ACC112 (cell line): Measurements from ENCODE around the gene CNTN4.

ENCODE experiments used
- H2AFZ ChIP-seq: fragments of 200-600 bp; sonication (generic); one replicate; pipeline ENCODE4 v1.6.0; 2017; ENCODE audit warnings: antibody characterized with exemption, low read length; ENCODE audit not compliant: unreplicated experiment
- H3K27ac ChIP-seq: fragments of 200-600 bp; sonication (generic); 2 replicates; pipeline ENCODE4 v1.5.1; 2014; ENCODE audit warnings: low read depth, mild to moderate bottlenecking, antibody characterized with exemption, low read length, moderate library complexity
- H3K27me3 ChIP-seq: fragments of 200-600 bp; sonication (generic); 2 replicates; pipeline ENCODE4 v1.6.1; 2014; ENCODE audit warnings: mild to moderate bottlenecking, antibody characterized with exemption, low read length, moderate library complexity, mixed read lengths; ENCODE audit not compliant: insufficient read depth
- H3K36me3 ChIP-seq: fragments of 200-600 bp; sonication (generic); 2 replicates; pipeline ENCODE4 v1.6.1; 2016; ENCODE audit warnings: mild to moderate bottlenecking, antibody characterized with exemption, low read length, moderate library complexity, mixed read lengths; ENCODE audit not compliant: insufficient read depth
- H3K4me1 ChIP-seq: fragments of 200-600 bp; sonication (generic); one replicate; pipeline ENCODE4 v1.6.1; 2016; ENCODE audit warnings: low read length, mixed read lengths; ENCODE audit not compliant: insufficient read depth, unreplicated experiment, control insufficient read depth
- H3K4me3 ChIP-seq: fragments of 200-600 bp; sonication (generic); 2 replicates; pipeline ENCODE4 v1.5.1; 2014; ENCODE audit warnings: mild to moderate bottlenecking, low read depth, low read length
- H3K79me2 ChIP-seq: fragments of 200-600 bp; sonication (generic); one replicate; pipeline ENCODE4 v1.6.0; 2016; ENCODE audit warnings: low read length; ENCODE audit not compliant: control insufficient read depth, unreplicated experiment, insufficient read depth

The CNTN4 gene

GRCh38 chr3:2869905-2870304 lies 771.2 kb downstream of the CNTN4 start:
- Histone ChIP-seq H3K27me3 (no peaks in the 10 kb centered on the region), H3K4me3 (no peak overlapping the region), H3K36me3 (no peaks in the 10 kb centered on the region), H3K79me2 (no peaks in the 10 kb centered on the region), H3K4me1 (no peaks in the 10 kb centered on the region), H3K27ac (no peak overlapping the region), H2AFZ (no peak overlapping the region)

- H3K27ac ChIP-seq: no peak overlapping the region
- no peaks in the 10 kb centered on the region for H3K79me2 ChIP-seq
- H3K4me3 ChIP-seq: no peak overlapping the region
- no peaks in the 10 kb centered on the region for H3K27me3 ChIP-seq
- H3K36me3 ChIP-seq: no peaks in the 10 kb centered on the region
- H2AFZ ChIP-seq: no peak overlapping the region
- no peaks in the 10 kb centered on the region for H3K4me1 ChIP-seq
These were observed 772.2 kb downstream of the CNTN4 start for GRCh38 chr3:2870724-2871333.

DNA sequence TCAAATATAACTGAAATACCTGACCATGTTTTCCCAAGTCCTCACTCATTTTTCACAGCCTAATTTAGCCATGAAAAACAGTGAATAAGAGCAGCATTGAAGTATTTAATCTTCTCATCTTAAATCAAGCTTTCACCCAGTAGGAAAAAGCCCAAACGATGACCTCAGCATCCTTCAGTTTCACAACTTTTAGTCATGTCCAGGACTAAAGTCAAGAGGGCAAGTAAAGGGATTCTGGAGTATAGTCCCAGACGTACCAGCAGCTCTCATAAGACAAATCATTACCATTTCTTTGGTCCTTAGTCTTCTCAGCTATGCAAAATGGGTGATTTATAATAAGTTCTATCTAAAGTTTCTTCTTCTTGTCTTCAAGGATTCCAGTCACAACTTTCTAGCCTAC lies 774.2 kb downstream of the CNTN4 start:
- no peaks in the 10 kb centered on the region for H3K27me3 ChIP-seq
- H2AFZ ChIP-seq: no peak overlapping the region
- no peak overlapping the region for H3K27ac ChIP-seq
- no peaks in the 10 kb centered on the region for H3K36me3 ChIP-seq
- H3K79me2 ChIP-seq: no peaks in the 10 kb centered on the region
- no peak overlapping the region for H3K4me3 ChIP-seq
- H3K4me1 ChIP-seq: no peaks in the 10 kb centered on the region

DNA sequence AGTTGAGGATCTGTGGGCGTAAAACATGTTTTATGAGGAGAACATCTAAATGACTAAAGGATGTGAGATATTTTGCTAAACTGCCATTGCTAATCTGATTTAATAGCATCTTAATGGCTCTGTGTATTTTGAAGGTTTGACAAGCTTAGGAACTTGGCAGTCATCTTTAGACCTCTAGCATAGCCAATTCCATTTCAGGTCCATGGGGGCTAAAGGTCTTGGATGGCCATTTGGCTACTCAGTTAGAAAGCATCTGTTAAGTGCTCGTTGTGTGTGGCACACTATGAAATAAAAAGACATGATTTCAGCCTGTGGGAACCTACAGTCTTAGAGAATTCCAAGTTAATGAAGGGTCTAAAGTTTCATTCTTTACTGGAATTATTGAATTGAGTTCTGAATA lies 775.3 kb downstream of the CNTN4 start:
- Histone ChIP-seq H3K27ac (no peak overlapping the region), H3K4me3 (no peak overlapping the region), H3K79me2 (no peaks in the 10 kb centered on the region)

GRCh38 chr3:2875699-2876098 lies 777.0 kb downstream of the CNTN4 start:
- Histone ChIP-seq H2AFZ (no peak overlapping the region), H3K4me3 (no peak overlapping the region), H3K27ac (no peak overlapping the region), H3K4me1 (no peaks in the 10 kb centered on the region), H3K27me3 (no peaks in the 10 kb centered on the region), H3K79me2 (no peaks in the 10 kb centered on the region), H3K36me3 (no peaks in the 10 kb centered on the region)

More for the DNA sequence above, 775.3 kb downstream of the CNTN4 start:
- H2AFZ ChIP-seq: no peak overlapping the region
- no peaks in the 10 kb centered on the region for H3K27me3 ChIP-seq
- no peaks in the 10 kb centered on the region for H3K36me3 ChIP-seq
- no peaks in the 10 kb centered on the region for H3K4me1 ChIP-seq

DNA sequence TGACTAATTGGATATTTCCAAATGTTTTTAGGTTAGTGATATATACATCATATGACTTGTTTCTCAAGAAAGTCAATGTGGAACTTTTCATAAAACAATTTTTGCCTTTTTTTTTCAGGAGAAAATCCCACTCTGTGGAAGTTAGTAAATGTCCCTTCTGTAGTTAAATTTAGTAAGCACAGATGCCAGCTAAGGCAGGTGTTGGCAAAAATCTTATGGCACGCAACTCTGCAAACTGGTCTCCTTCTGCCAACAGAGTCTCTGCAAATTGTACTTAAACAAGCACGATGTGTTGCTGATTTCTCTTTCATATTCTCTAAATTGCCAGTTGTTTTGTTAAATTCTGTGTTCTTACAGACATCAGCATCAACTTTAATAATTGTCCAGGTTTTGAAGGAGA lies 777.7 kb downstream of the CNTN4 start:
- H2AFZ ChIP-seq: no peak overlapping the region
- H3K27me3 ChIP-seq: no peaks in the 10 kb centered on the region
- H3K36me3 ChIP-seq: no peaks in the 10 kb centered on the region
- no peak overlapping the region for H3K27ac ChIP-seq
- no peaks in the 10 kb centered on the region for H3K4me1 ChIP-seq
- H3K79me2 ChIP-seq: no peaks in the 10 kb centered on the region
- no peak overlapping the region for H3K4me3 ChIP-seq

DNA sequence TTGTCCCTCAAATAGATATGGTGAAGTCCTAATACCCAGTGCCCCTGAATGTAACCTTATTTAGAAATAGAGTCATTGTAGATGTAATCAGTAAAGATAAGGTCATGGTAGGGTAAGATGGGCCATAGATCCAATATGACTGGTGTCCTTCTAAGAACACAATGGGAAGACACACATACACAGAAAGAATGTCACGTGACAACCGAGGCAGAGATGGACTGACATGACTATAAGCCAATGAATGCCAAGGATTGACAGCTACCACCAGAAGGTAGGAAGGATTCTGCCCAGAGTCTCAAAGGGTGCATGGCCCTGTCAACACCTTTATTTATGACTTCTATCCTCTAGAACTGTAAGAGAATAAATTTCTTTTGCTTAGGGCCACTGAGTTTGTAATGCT lies 780.4 kb downstream of the CNTN4 start:
- Histone ChIP-seq H3K36me3 (no peaks in the 10 kb centered on the region), H3K4me3 (no peak overlapping the region), H2AFZ (no peak overlapping the region), H3K27ac (no peak overlapping the region), H3K4me1 (no peaks in the 10 kb centered on the region), H3K79me2 (no peaks in the 10 kb centered on the region), H3K27me3 (no peaks in the 10 kb centered on the region)

DNA sequence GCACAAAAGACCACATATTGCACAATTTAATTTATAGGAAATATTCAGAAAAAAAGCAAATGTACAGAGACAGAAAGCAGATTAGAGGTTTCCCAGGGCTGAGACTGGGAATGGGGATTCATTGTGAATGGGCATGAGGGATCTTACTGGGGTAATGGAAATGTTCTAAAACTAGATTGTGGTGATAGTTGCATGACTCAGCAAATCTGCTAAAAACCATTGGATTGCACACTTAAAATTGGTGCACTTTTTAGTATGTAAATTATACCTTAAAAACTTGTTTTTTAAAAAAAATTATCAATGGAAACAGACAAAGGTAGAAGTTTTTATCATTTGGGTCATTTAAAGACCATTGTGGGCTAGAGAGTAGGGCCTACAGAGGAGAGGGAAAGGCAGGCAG lies 780.9 kb downstream of the CNTN4 start:
- H3K79me2 ChIP-seq: no peaks in the 10 kb centered on the region
- H3K4me3 ChIP-seq: no peak overlapping the region
- H3K27me3 ChIP-seq: no peaks in the 10 kb centered on the region
- H2AFZ ChIP-seq: no peak overlapping the region
- no peaks in the 10 kb centered on the region for H3K36me3 ChIP-seq
- no peaks in the 10 kb centered on the region for H3K4me1 ChIP-seq
- no peak overlapping the region for H3K27ac ChIP-seq

GRCh38 chr3:2880218-2880756 lies 781.6 kb downstream of the CNTN4 start:
- no peak overlapping the region for H3K27ac ChIP-seq
- no peaks in the 10 kb centered on the region for H3K79me2 ChIP-seq
- no peaks in the 10 kb centered on the region for H3K36me3 ChIP-seq
- H3K4me3 ChIP-seq: no peak overlapping the region
- no peak overlapping the region for H2AFZ ChIP-seq
- H3K4me1 ChIP-seq: no peaks in the 10 kb centered on the region
- H3K27me3 ChIP-seq: no peaks in the 10 kb centered on the region

GRCh38 chr3:2883283-2883682 lies 784.6 kb downstream of the CNTN4 start:
- H3K79me2 ChIP-seq: no peaks in the 10 kb centered on the region
- no peaks in the 10 kb centered on the region for H3K4me1 ChIP-seq
- no peak overlapping the region for H2AFZ ChIP-seq
- H3K4me3 ChIP-seq: no peak overlapping the region
- H3K27me3 ChIP-seq: no peaks in the 10 kb centered on the region
- no peak overlapping the region for H3K27ac ChIP-seq
- no peaks in the 10 kb centered on the region for H3K36me3 ChIP-seq

DNA sequence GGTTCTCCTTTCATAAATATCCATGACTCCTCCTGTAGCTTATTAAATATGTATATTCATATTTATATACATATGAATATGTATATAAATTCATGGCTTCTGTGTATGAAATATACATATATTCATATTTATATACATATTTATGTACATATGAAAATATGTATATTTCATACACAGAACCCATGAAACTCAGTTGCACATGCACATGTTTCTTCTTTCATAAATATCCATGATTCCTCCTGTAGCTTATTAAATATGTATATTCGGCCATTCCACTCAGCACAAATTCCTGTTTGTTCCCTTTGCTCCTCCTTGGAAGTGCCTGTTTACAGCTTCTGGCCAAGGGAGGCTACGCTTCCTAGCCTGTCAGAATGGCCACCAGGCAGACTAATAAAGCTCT lies 789.9 kb downstream of the CNTN4 start:
- H3K79me2 ChIP-seq: no peaks in the 10 kb centered on the region
- no peak overlapping the region for H3K4me3 ChIP-seq
- H3K36me3 ChIP-seq: no peaks in the 10 kb centered on the region
- H3K27me3 ChIP-seq: no peaks in the 10 kb centered on the region
- no peak overlapping the region for H3K27ac ChIP-seq
- no peaks in the 10 kb centered on the region for H3K4me1 ChIP-seq
- H2AFZ ChIP-seq: no peak overlapping the region
